ENCODE measurements around the gene SHLD1.

Gene SHLD1

DNA sequence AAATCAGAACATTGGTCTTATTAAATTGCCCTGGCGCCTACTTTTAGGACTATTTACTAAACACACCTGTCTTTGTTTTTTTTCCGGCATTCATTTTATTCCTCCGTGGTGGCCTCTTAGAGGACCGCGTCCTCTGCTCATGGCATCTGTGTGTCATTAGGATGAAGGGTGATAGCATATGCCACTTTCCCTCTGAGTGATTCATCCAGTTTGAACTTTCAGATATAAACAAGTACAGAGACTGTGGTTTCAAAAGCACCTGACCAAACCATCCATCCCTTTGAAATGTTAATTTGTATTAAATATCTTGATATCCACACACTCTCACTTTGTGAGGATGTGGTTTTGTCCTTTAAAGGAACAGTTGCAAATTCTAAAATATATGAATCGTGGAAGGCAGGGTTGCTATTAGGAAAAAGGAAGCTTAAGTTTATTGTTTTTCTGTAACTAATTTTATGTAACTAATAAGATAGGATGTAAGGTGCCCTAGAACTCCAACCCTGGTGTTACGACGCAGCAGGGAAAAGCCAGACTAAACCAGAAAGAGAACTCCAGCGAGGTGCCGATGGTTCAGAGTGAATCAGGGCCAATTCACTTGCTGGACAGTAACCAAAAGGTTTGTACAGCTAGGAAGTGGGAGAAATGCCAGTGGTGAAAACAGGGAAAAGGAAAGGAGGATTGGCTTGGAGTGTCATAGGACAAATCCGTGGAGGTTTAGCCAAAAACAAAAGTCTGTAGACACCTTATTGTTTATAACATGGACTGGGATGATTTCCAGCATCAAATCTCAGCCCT lies 98.7 kb downstream of the SHLD1 start:
- DNase-seq (ENCODE audit: low spot score) = no peak

- no peak for DNase-seq (ENCODE audit: low spot score)
These were observed 105.7 kb downstream of the SHLD1 start for GRCh38 chr20:5855939-5856338.

DNA sequence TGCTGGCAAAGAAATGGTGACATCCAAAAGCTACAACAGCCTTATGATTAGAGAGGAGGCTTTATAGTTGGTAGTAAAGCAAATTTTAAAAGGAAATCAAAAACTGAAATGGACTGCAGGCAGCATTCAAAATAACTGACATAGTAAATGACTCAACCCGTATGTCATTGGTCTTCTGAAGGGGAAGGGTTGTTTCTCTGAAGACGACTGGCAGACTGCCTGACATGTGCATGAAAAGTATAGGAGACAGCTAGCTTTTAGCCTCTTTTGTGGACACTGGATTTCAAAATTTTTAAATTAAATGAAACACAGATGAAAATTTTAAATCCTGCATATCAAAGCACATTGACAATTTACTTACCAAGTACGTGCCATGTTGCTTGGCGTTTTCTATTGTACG lies 109.4 kb downstream of the SHLD1 start:
- no peak for DNase-seq (ENCODE audit: low spot score)

DNA sequence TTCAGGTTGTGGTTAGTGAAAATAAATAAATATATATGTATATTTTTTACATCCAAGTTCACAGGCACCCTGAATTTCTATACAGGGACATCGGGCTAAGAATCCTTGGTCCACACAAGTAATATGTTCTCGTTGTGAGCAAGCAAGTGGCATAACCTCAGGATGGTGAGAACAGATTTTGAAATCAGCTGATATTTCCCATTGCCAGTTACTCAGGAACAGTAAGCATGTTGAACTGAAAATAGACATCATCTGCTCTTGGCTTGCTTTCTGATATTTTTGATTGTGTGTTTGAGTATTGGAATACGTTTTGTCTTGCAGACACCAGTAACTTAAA lies 112.5 kb downstream of the SHLD1 start:
- DNase-seq (ENCODE audit: low spot score) = no peak

- DNase-seq (ENCODE audit: low spot score) = no peak
These were observed 113.0 kb downstream of the SHLD1 start for GRCh38 chr20:5863040-5863833.

GRCh38 chr20:5864428-5864827 lies 114.2 kb downstream of the SHLD1 start:
- DNase-seq (ENCODE audit: low spot score) = no peak

GRCh38 chr20:5864873-5865587 lies 114.8 kb downstream of the SHLD1 start:
- no peak for DNase-seq (ENCODE audit: low spot score)

GRCh38 chr20:5865604-5866003 lies 115.4 kb downstream of the SHLD1 start:
- no peak for DNase-seq (ENCODE audit: low spot score)

DNA sequence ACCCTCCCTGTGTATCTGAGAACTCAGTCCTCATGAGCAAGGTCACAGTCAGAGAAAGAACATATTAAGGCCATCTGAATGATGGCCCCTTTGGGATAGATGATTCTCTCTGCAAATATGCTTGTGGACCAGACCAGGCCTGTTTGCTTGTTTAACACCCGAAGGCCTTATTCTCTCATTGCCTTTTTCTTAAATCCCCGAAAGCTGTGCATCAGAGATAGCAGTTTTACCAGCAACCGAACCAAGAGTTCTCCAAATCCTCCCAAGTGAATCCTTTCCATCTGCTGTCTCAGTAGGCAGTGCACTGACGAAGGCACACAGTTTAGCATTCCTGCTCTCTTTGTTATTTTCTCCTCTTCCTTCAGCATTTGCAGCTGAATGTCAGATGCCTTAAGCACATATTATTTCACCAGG lies 120.4 kb downstream of the SHLD1 start:
- DNase-seq (ENCODE audit: low spot score) = no peak

GRCh38 chr20:5871459-5872410 lies 121.5 kb downstream of the SHLD1 start:
- no peak for DNase-seq (ENCODE audit: low spot score)

- no peak for DNase-seq (ENCODE audit: low spot score)
These were observed 126.9 kb downstream of the SHLD1 start for GRCh38 chr20:5877128-5877527.

DNA sequence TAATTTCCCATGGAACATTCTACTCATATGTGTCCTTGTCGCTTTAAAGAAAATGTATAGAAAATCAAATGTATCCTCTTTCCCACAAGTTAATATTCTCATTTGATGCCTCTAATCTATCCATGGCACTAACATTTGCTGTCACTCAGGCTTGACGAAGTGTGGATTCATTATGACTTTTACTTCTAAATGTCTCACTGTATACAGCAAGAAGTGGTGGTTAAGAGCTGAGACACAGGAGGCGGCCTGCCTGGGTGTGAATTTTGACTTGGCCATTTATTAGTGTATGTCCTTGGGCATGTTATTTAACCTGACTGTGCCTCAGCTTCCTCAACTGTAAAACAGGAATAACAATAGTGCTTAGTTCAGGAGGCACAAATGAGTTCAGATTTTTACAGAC lies 130.1 kb downstream of the SHLD1 start:
- no peak for DNase-seq (ENCODE audit: low spot score)

- DNase-seq (ENCODE audit: low spot score) = no peak
These were observed 131.5 kb downstream of the SHLD1 start for GRCh38 chr20:5881703-5882102.

DNA sequence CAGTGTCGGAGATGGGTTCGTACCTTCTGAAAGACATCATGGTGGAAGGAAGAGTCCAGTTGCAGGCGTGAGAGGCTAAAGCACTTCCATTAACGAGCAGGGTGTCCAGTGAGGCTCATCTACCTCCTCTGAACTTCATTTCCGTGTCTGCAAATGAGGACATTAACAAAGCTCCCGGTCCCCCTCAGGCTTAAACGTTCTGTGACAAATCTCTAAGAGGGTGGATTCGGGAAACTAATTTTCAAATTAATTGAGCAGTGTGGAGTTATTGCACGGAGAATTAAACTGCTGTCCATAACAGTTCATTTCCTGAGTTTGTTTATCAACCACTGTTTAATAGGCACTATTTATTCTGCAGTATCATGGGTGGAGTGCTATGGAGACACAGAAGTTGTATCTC lies 132.0 kb downstream of the SHLD1 start:
- no peak for DNase-seq (ENCODE audit: low spot score)

GRCh38 chr20:5884465-5885335 lies 134.5 kb downstream of the SHLD1 start:
- DNase-seq (ENCODE audit: low spot score) = no peak

- no peak for DNase-seq (ENCODE audit: low spot score)
These were observed 135.7 kb downstream of the SHLD1 start for GRCh38 chr20:5885866-5886265.

- DNase-seq (ENCODE audit: low spot score) = no peak
These were observed 136.6 kb downstream of the SHLD1 start for GRCh38 chr20:5886788-5887187.

- no peak for DNase-seq (ENCODE audit: low spot score)
These were observed 137.2 kb downstream of the SHLD1 start for GRCh38 chr20:5887386-5887785.

- no peak for DNase-seq (ENCODE audit: low spot score)
These were observed 137.8 kb downstream of the SHLD1 start for GRCh38 chr20:5888041-5888440.

- DNase-seq (ENCODE audit: low spot score) = no peak
These were observed 140.7 kb downstream of the SHLD1 start for GRCh38 chr20:5890773-5891441.

All from hematopoietic multipotent progenitor cell treated with erythropoietin and hydrocortisone succinate and interleukin-3 and kit ligand, for 15 days (in vitro differentiated cells).